ENCODE data around the gene AKT2. TPM values are rescaled to one million over a fixed set of nuclear protein-coding genes. Genes with fewer than 3 reads are reported as not detected.

Gene AKT2
- total RNA-seq, 1 experiment from 2014 or later, result 146 TPM

- ChIA-PET POLR2A (ENCODE audit: low non-redundant PET) (no interaction called here), CTCF (no interaction called here)
- intact Hi-C loops (cut with micrococcal nuclease; ENCODE audit: unreplicated experiment), result no loop called here
- TF ChIP-seq EZH2 (IDR thresholded peaks at IDR 0.05; ENCODE audit: borderline replicate concordance, low read depth, low read length, poor library complexity, severe bottlenecking), result no peak
- Histone ChIP-seq H3K27me3 (replicated peaks; ENCODE audit: insufficient read depth, low read depth, low read length, poor library complexity) (no peaks in the 10 kb centered on the region), H3K27ac (ENCODE audit: low read depth, low read length, poor library complexity, severe bottlenecking) (no peak overlapping the region), H3K4me3 (ENCODE audit: low read depth, low read length, poor library complexity, severe bottlenecking) (no peak overlapping the region), H3K36me3 (ENCODE audit: insufficient read depth, low read length, poor library complexity, severe bottlenecking) (no peaks in the 10 kb centered on the region), H3K9me3 (ENCODE audit: low read depth, low read length, poor library complexity, severe bottlenecking) (no peaks in the 10 kb centered on the region), H3K4me1 (ENCODE audit: insufficient read depth, low read length, poor library complexity, severe bottlenecking) (no peaks in the 10 kb centered on the region)
- BruUV-seq (replicated peaks), result no TSS peak
- DNase-seq (ENCODE audit: low spot score), result no peak
Observed at GRCh38 chr19:40204381-40204780, 80.8 kb downstream of the AKT2 start.

GRCh38 chr19:40200341-40201099 lies 84.6 kb downstream of the AKT2 start:
- CTCF ChIA-PET, result no interaction called here
- Histone ChIP-seq H3K27ac (ENCODE audit: low read depth, low read length, poor library complexity, severe bottlenecking) (no peak overlapping the region), H3K4me3 (ENCODE audit: low read depth, low read length, poor library complexity, severe bottlenecking) (no peak overlapping the region), H3K36me3 (ENCODE audit: insufficient read depth, low read length, poor library complexity, severe bottlenecking) (no peaks in the 10 kb centered on the region), H3K9me3 (ENCODE audit: low read depth, low read length, poor library complexity, severe bottlenecking) (no peaks in the 10 kb centered on the region), H3K27me3 (replicated peaks; ENCODE audit: insufficient read depth, low read depth, low read length, poor library complexity) (no peaks in the 10 kb centered on the region), H3K4me1 (ENCODE audit: insufficient read depth, low read length, poor library complexity, severe bottlenecking) (no peaks in the 10 kb centered on the region)
- POLR2A ChIA-PET (ENCODE audit: low non-redundant PET), result interaction anchor here (0.7 kb wide), 1 partner anchor 519 kb away, joined by 12 read pairs; no protein-coding TSS in a partner anchor
- intact Hi-C loops (cut with micrococcal nuclease; ENCODE audit: unreplicated experiment), result no loop called here
- BruUV-seq (replicated peaks), result no TSS peak
- no peak for DNase-seq (ENCODE audit: low spot score)
- TF ChIP-seq CTCF (conservative IDR thresholded peaks at IDR 0.05; ENCODE audit: low read depth, low read length) (no peak), EZH2 (IDR thresholded peaks at IDR 0.05; ENCODE audit: borderline replicate concordance, low read depth, low read length, poor library complexity, severe bottlenecking) (no peak)

- ChIA-PET POLR2A (ENCODE audit: low non-redundant PET) (interaction anchor here (0.6 kb wide), 1 partner anchor 55 kb away, joined by 21 read pairs; no protein-coding TSS in a partner anchor), CTCF (interaction anchor here (0.6 kb wide), 1 partner anchor 55 kb away, joined by 4 read pairs; no protein-coding TSS in a partner anchor)
- Histone ChIP-seq H3K9me3 (ENCODE audit: low read depth, low read length, poor library complexity, severe bottlenecking) (no peaks in the 10 kb centered on the region), H3K36me3 (ENCODE audit: insufficient read depth, low read length, poor library complexity, severe bottlenecking) (no peaks in the 10 kb centered on the region), H3K27ac (ENCODE audit: low read depth, low read length, poor library complexity, severe bottlenecking) (no peak overlapping the region), H3K27me3 (replicated peaks; ENCODE audit: insufficient read depth, low read depth, low read length, poor library complexity) (no peaks in the 10 kb centered on the region), H3K4me1 (ENCODE audit: insufficient read depth, low read length, poor library complexity, severe bottlenecking) (no peaks in the 10 kb centered on the region), H3K4me3 (ENCODE audit: low read depth, low read length, poor library complexity, severe bottlenecking) (no peak overlapping the region)
- no TSS peak for BruUV-seq (replicated peaks)
- TF ChIP-seq EZH2 (IDR thresholded peaks at IDR 0.05; ENCODE audit: borderline replicate concordance, low read depth, low read length, poor library complexity, severe bottlenecking) (no peak), CTCF (conservative IDR thresholded peaks at IDR 0.05; ENCODE audit: low read depth, low read length) (no peak)
- no peak for DNase-seq (ENCODE audit: low spot score)
- intact Hi-C loops (cut with micrococcal nuclease; ENCODE audit: unreplicated experiment), result no loop called here
Observed at GRCh38 chr19:40198272-40198990, 86.7 kb downstream of the AKT2 start.
